ENCODE measurements around the gene UGT1A5. TPM values are rescaled to one million over a fixed set of nuclear protein-coding genes. Genes with fewer than 3 reads are reported as not detected.

The UGT1A5 gene
- total RNA-seq, 1 donor from 2014 or later: 1.2 TPM

DNA sequence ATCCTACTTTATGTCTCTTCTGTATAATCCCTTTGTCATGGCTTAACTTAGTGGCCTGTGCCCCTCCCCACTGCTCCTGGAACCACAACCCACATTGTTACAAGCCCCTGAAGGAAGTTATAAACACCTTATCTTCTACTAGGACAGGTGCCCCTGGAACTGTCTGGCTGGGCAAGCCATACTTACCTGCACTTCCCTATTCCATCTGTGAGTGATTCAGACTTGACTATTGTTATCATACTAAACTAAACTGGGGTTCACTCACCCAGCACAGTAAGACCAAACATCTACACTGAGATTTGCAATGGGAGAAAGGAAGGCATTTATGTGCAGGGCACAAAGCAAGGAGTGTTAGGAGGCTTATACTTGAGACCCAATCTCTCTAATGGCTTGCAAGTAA, 23.7 kb upstream of the UGT1A5 start:
- H3K36me3 ChIP-seq: no peaks in the 10 kb centered on the region
- TF ChIP-seq, protein P1, sequence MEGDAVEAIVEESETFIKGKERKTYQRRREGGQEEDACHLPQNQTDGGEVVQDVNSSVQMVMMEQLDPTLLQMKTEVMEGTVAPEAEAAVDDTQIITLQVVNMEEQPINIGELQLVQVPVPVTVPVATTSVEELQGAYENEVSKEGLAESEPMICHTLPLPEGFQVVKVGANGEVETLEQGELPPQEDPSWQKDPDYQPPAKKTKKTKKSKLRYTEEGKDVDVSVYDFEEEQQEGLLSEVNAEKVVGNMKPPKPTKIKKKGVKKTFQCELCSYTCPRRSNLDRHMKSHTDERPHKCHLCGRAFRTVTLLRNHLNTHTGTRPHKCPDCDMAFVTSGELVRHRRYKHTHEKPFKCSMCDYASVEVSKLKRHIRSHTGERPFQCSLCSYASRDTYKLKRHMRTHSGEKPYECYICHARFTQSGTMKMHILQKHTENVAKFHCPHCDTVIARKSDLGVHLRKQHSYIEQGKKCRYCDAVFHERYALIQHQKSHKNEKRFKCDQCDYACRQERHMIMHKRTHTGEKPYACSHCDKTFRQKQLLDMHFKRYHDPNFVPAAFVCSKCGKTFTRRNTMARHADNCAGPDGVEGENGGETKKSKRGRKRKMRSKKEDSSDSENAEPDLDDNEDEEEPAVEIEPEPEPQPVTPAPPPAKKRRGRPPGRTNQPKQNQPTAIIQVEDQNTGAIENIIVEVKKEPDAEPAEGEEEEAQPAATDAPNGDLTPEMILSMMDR (IDR thresholded peaks at IDR 0.05): no peak
- no peak for TF ChIP-seq POLR2A (IDR thresholded peaks at IDR 0.05)
- TF ChIP-seq POLR2AphosphoS5 (IDR thresholded peaks at IDR 0.05; ENCODE audit: insufficient read depth in 1 of 2, low read depth in 1 of 2): no peak
- no peaks in the 10 kb centered on the region for H3K27me3 ChIP-seq
- intact Hi-C loops (cut with DNase I): no loop called here
- no peak overlapping the region for H3K4me3 ChIP-seq
- H3K4me1 ChIP-seq: peaks cover 8% of the 10 kb centered on the region
- H3K27ac ChIP-seq: no peak overlapping the region
- no peak for DNase-seq (ENCODE audit: extremely low spot score in 2 of 2)
- H3K9me3 ChIP-seq: no peaks in the 10 kb centered on the region

DNA sequence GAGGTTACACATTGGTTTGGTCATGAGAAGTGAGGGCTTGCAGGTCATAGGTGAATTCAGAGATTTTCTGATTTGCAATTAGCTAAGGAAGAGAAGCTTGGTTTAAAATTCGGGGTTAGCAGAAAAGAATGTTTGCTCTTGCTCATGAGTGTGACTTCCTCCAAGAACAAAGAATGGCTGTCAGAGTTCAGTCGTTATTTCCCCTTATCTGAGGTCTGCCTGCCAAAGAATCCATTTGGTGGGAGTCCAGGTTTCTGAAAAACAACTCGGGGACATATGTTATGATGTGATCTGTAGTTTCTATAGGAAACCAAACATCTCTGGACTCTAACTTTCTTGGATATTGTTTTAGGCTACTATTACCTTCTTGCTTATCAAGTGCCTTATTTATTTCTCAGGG, 23.2 kb upstream of the UGT1A5 start:
- DNase-seq (ENCODE audit: extremely low spot score in 2 of 2): no peak
- TF ChIP-seq, protein P1 (IDR thresholded peaks at IDR 0.05): no peak
- no peak for TF ChIP-seq POLR2AphosphoS5 (IDR thresholded peaks at IDR 0.05; ENCODE audit: insufficient read depth in 1 of 2, low read depth in 1 of 2)
- no peak for TF ChIP-seq POLR2A (IDR thresholded peaks at IDR 0.05)
- Histone ChIP-seq H3K36me3 (no peaks in the 10 kb centered on the region), H3K27ac (no peak overlapping the region), H3K27me3 (no peaks in the 10 kb centered on the region), H3K4me1 (peaks cover 8% of the 10 kb centered on the region), H3K4me3 (no peak overlapping the region), H3K9me3 (no peaks in the 10 kb centered on the region)
- intact Hi-C loops (cut with DNase I): no loop called here

DNA sequence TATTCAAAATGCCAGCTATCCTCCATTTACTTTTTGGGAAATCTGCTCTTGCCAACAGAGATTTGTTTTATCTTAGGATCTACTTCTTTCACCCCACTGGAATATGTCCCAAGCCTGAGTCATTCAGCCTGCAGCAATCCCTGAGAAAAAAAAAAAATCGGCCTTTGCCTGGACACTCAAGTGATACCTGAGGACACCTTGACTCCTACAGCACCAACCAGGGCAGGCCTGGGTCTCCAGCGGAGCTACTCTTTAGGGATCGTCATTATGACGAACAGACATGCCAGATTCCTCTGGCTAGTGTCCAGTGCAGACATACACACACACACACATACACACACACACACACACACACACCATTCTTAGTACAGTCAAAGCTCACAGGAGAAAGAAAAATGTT, 22.3 kb upstream of the UGT1A5 start:
- intact Hi-C loops (cut with DNase I): no loop called here
- Histone ChIP-seq H3K27ac (no peak overlapping the region), H3K4me1 (peaks cover 8% of the 10 kb centered on the region), H3K4me3 (no peak overlapping the region), H3K36me3 (no peaks in the 10 kb centered on the region), H3K9me3 (no peaks in the 10 kb centered on the region), H3K27me3 (no peaks in the 10 kb centered on the region)
- TF ChIP-seq, protein P1 (IDR thresholded peaks at IDR 0.05): no peak
- TF ChIP-seq POLR2AphosphoS5 (IDR thresholded peaks at IDR 0.05; ENCODE audit: insufficient read depth in 1 of 2, low read depth in 1 of 2): no peak
- no peak for TF ChIP-seq POLR2A (IDR thresholded peaks at IDR 0.05)
- no peak for DNase-seq (ENCODE audit: extremely low spot score in 2 of 2)

DNA sequence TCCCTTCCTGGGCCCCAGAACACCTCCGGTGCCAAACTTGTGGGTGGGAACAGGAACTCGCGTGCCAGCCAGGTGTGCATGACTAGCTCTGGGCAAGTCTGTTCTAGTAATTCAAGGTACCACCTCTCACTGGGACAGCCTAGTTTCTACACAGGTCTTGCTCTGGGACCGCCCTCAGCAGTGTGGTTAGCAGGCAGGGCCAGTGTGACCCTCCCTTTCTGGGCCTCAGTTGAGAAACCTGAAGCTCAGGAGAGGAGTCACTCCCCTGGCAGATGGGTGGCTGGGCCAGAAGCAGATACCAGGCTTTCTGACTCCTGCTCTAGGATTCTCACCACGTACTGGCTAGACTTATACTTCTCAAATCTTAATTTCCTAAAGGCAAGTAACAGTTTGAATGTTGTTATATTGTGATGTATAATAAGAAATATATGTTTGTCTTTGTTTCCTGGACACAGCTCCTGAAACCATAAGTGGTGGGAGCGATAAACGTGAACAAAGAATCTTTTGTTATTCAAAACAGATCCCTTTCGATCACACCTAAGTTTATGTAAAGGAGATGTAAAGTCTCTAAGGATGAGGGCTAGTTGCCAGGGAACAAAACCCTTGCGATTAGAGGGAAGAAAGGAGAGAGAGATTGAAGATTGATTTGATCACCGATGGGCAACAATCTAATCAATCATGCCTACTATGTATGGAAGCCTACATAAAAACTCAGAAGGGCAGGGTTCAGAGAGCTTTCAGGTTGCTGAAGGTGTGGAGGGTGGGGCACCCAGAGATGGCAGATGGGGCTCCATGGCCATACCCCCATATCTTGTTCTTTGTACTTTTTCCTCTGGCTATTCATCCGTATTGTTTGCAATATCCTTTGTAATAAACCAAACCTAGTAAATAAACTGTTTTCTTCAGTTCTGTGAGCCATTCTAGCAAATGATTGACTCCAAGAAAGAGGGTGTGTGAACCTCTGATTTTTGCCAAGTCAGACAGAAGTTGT, 21.0 kb upstream of the UGT1A5 start:
- no peaks in the 10 kb centered on the region for H3K27me3 ChIP-seq
- intact Hi-C loops (cut with DNase I): no loop called here
- TF ChIP-seq, protein P1 (IDR thresholded peaks at IDR 0.05): no peak
- TF ChIP-seq POLR2A (IDR thresholded peaks at IDR 0.05): peak in 1 of 2 donors; percentile 20
- TF ChIP-seq POLR2AphosphoS5 (IDR thresholded peaks at IDR 0.05; ENCODE audit: insufficient read depth in 1 of 2, low read depth in 1 of 2): peak; percentile 63 to 80
- peak in 1 of 2 donors; percentile 92 for DNase-seq (ENCODE audit: extremely low spot score in 2 of 2)
- peaks cover 8% of the 10 kb centered on the region for H3K4me1 ChIP-seq
- H3K9me3 ChIP-seq: no peaks in the 10 kb centered on the region
- peak overlapping the region in 1 of 2 donors; percentile 33 for H3K4me3 ChIP-seq
- H3K27ac ChIP-seq: peak overlapping the region; percentile 16
- no peaks in the 10 kb centered on the region for H3K36me3 ChIP-seq

DNA sequence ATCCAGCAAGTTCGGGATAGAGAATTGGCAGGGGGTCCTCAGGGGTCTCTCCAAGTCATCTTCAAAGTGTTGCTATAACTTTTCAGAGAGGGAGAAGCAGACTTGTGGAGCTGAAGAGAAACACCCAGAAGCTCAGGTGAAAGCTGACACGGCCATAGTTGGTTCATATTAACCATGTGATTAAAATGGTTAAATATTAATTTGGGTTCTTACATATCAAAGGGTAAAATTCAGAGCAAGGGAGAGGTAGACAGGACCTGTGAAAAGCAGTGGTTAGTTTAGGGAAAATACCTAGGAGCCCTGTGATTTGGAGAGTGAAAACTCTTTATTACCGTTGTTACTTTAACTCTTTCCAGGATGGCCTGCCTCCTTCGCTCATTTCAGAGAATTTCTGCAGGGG, 20.1 kb upstream of the UGT1A5 start, which contains the start of gene UGT1A6:
TSS of gene UGT1A6 (plus strand) at position 243 of the 400 bp plus-strand sequence. CDS start at position 358, 115 bp downstream.
- no peak for DNase-seq (ENCODE audit: extremely low spot score in 2 of 2)
- Histone ChIP-seq H3K4me3 (peak within 1 kb of the TSS in 1 of 2 donors; percentile 33), H3K9me3 (no peaks in the 10 kb centered on the region), H3K36me3 (no peaks in the 10 kb centered on the region), H3K27me3 (no peaks in the 10 kb centered on the region), H3K4me1 (peaks cover 8% of the 10 kb centered on the region), H3K27ac (peak within 1 kb of the TSS; percentile 16)
- intact Hi-C loops (cut with DNase I): no loop called here
- TF ChIP-seq POLR2A (IDR thresholded peaks at IDR 0.05): no peak
- no peak for TF ChIP-seq POLR2AphosphoS5 (IDR thresholded peaks at IDR 0.05; ENCODE audit: insufficient read depth in 1 of 2, low read depth in 1 of 2)
- TF ChIP-seq, protein P1 (IDR thresholded peaks at IDR 0.05): no peak

Data from vagina (tissue), 2 donors.